Keratinocyte (primary cell): Measurements from ENCODE around the gene PDRG1. TPM values are rescaled to one million over a fixed set of nuclear protein-coding genes. Genes with fewer than 3 reads are reported as not detected.

Experiments used
- DNase-seq: peaks from one replicate; pipeline ENCODE4 v3.0.0-alpha.2; 2011; ENCODE audit warnings: low read depth, missing footprints, low spot score
- FAIRE-seq: peaks from 2 replicates; lab custom pipeline; 2011; peaks lifted over from hg19 to GRCh38; lab: Jason Lieb, UNC
- H2AFZ ChIP-seq: 2 replicates; pipeline ENCODE4 v1.6.0; 2012; ENCODE audit warnings: low read length, control low read depth, inconsistent platforms; ENCODE audit not compliant: control insufficient read depth
- H3K27ac ChIP-seq: 2 replicates; pipeline ENCODE4 v1.5.1; 2011; ENCODE audit warnings: low read length; ENCODE audit not compliant: control insufficient read depth, insufficient read depth
- H3K27me3 ChIP-seq: 3 replicates; pipeline ENCODE4 v1.6.0; 2011; ENCODE audit warnings: low read length; ENCODE audit not compliant: control insufficient read depth, insufficient read depth; ENCODE audit errors: extremely low read depth
- H3K36me3 ChIP-seq, 2 experiments: 2 replicates in 1 of 2; 3 replicates in 1 of 2; pipeline ENCODE4 v1.5.1; 2011; ENCODE audit warnings: low read length in 2 of 2, mild to moderate bottlenecking in 1 of 2; ENCODE audit not compliant: control insufficient read depth in 2 of 2, insufficient read depth in 2 of 2; ENCODE audit errors: extremely low read depth in 1 of 2
- H3K4me1 ChIP-seq: 3 replicates; pipeline ENCODE4 v1.5.1; 2011; ENCODE audit warnings: low read length; ENCODE audit not compliant: control insufficient read depth, insufficient read depth; ENCODE audit errors: extremely low read depth
- H3K4me2 ChIP-seq: 3 replicates; pipeline ENCODE4 v1.6.0; 2011; ENCODE audit warnings: low read depth, low read length; ENCODE audit not compliant: control insufficient read depth, insufficient read depth; ENCODE audit errors: extremely low read depth
- H3K4me3 ChIP-seq, 3 experiments: fragments of 200-600 bp in 1 of 3; sonication (generic) in 1 of 3; 2 replicates in 2 of 3; 3 replicates in 1 of 3; pipeline ENCODE4 v1.5.1; 2011 to 2016; ENCODE audit warnings: low read length in 3 of 3, mild to moderate bottlenecking in 3 of 3, control low read depth in 2 of 3, inconsistent platforms in 1 of 3, low read depth in 1 of 3, mixed read lengths in 1 of 3, mixed run types in 1 of 3, moderate library complexity in 1 of 3; ENCODE audit not compliant: control insufficient read depth in 2 of 3, insufficient read depth in 2 of 3; ENCODE audit errors: extremely low read depth in 1 of 3
- H3K79me2 ChIP-seq: 2 replicates; pipeline ENCODE4 v1.6.0; 2012; ENCODE audit warnings: low read length; ENCODE audit not compliant: control insufficient read depth, insufficient read depth
- H3K9ac ChIP-seq: 3 replicates; pipeline ENCODE4 v1.6.0; 2011; ENCODE audit warnings: low read length; ENCODE audit not compliant: control insufficient read depth, insufficient read depth; ENCODE audit errors: extremely low read depth
- H3K9me1 ChIP-seq: 3 replicates; pipeline ENCODE4 v1.6.0; 2011; ENCODE audit warnings: low read length; ENCODE audit not compliant: control insufficient read depth, insufficient read depth; ENCODE audit errors: extremely low read depth
- H3K9me3 ChIP-seq: 2 replicates; pipeline ENCODE4 v1.5.1; 2012; ENCODE audit warnings: low read depth, low read length; ENCODE audit not compliant: control insufficient read depth
- H4K20me1 ChIP-seq: 3 replicates; pipeline ENCODE4 v1.6.0; 2011; ENCODE audit warnings: low read length; ENCODE audit not compliant: control insufficient read depth, insufficient read depth; ENCODE audit errors: extremely low read depth
- EZH2 ChIP-seq: IDR thresholded peaks from one replicate; pipeline ENCODE4 v1.6.1; 2012; ENCODE audit warnings: inconsistent platforms, mild to moderate bottlenecking, low read length, moderate library complexity
- dilution Hi-C: fragments of 300-500 bp; cut with MboI; formaldehyde crosslinking; loops from one replicate; pipeline ENCODE4 v1.7.0; 2020; ENCODE audit warnings: low sequenced_read_pairs; ENCODE audit not compliant: extremely low pct_ligation_motif_present
- polyA plus RNA-seq, 5 experiments: library from polyadenylated mRNA; depleted of rRNA in 3 of 5; stranded (reverse) in 3 of 5; stranded (forward) in 1 of 5; unstranded in 1 of 5; fragments of >200 nt; gene quantifications; 1 replicate in 1 of 5; 2 replicates in 3 of 5; 3 replicates in 1 of 5; pipeline versions ENCODE4 v1.2.1 to v1.2.3, GENCODE V29; 2011 to 2012; ENCODE audit warnings: missing spikeins in 2 of 5, low read depth in 1 of 5, low replicate concordance in 1 of 5
- TF ChIP-seq, protein P1 (sequence below), 3 experiments: IDR thresholded peaks in 1 of 3; conservative IDR thresholded peaks in 1 of 3; optimal IDR thresholded peaks in 1 of 3; 2 replicates in 2 of 3; 3 replicates in 1 of 3; pipeline versions ENCODE3 to v1.5.1; 2011; ENCODE audit warnings: low read length in 3 of 3, mild to moderate bottlenecking in 3 of 3, moderate library complexity in 2 of 3, control low read depth in 1 of 3, inconsistent platforms in 1 of 3; ENCODE audit not compliant: insufficient read depth in 2 of 3; ENCODE audit errors: extremely low read depth in 1 of 3

PDRG1 gene
- polyA plus RNA-seq, 1 donor (not counting 4 experiments of a cell fraction or from before 2014, with no cell fraction given): 15.3 TPM

DNA sequence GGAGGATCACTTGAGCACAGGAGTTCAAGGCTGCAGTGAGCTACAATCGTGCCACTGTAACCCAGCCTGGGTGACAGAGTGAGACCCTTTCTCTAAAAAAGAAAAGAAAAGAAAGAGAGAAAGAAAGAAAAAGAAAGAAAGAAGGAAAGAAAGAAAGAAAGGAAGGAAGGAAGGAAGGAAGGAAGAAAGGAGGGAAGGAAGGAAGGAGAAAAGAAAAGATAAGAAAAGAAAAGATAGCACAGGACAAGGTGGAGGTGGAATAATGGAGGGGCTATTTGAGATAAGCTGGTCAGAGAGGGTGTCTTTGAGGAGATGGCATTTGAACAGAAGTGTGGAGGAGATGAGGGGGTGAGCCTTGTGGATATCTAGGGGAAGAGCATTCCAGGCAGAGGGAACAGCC is 2.7 kb upstream of the PDRG1 start:
- dilution Hi-C loops: no loop called here
- Histone ChIP-seq H3K9ac (no peak overlapping the region), H3K27ac (no peak overlapping the region), H3K27me3 (peaks cover 9% of the 10 kb centered on the region), H3K4me1 (peaks cover 9% of the 10 kb centered on the region), H3K4me2 (no peak overlapping the region), H2AFZ (no peak overlapping the region), H3K9me3 (no peaks in the 10 kb centered on the region), H4K20me1 (no peaks in the 10 kb centered on the region), H3K9me1 (no peaks in the 10 kb centered on the region), H3K4me3 (no peak overlapping the region), H3K36me3 (peaks cover 0 to 3% of the 10 kb centered on the region in 2 experiments), H3K79me2 (peaks cover 23% of the 10 kb centered on the region)
- FAIRE-seq: no peak
- TF ChIP-seq EZH2: no peak
- TF ChIP-seq, protein P1, sequence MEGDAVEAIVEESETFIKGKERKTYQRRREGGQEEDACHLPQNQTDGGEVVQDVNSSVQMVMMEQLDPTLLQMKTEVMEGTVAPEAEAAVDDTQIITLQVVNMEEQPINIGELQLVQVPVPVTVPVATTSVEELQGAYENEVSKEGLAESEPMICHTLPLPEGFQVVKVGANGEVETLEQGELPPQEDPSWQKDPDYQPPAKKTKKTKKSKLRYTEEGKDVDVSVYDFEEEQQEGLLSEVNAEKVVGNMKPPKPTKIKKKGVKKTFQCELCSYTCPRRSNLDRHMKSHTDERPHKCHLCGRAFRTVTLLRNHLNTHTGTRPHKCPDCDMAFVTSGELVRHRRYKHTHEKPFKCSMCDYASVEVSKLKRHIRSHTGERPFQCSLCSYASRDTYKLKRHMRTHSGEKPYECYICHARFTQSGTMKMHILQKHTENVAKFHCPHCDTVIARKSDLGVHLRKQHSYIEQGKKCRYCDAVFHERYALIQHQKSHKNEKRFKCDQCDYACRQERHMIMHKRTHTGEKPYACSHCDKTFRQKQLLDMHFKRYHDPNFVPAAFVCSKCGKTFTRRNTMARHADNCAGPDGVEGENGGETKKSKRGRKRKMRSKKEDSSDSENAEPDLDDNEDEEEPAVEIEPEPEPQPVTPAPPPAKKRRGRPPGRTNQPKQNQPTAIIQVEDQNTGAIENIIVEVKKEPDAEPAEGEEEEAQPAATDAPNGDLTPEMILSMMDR (optimal IDR thresholded peaks at IDR 0.05 in 1 of 3, IDR thresholded peaks at IDR 0.05 in 1 of 3, conservative IDR thresholded peaks at IDR 0.05 in 1 of 3; ENCODE audit: extremely low read depth in 1 of 3, insufficient read depth in 2 of 3, low read length in 3 of 3): no peak
- DNase-seq: no peak

DNA sequence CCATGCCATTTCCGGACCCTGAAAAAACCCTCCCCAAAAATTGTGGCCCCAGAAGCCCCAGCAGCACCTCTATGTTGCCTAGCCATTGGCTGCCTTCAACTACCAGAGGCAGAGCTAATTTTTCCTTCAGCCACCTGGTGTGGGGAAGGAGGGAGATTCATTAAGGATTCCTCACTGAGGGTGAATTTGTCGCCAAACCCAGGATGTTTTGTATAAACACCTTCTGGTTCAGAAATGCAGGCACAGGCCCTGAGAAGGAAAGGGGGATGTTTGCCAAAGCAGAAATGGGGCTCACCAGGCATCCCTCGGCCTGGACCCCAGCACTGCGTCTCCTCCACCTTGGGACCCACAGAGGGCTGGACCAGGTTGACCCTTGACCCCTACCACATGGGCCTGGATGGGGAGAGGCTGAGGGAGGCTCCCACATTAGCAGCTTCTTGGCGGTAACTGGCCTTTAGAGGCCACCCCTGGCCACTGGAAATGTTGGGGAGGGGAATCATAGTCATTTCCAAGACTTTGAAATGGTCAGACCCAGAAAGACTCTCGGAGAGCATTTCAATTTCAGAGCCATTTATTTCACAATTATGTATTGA is 1.8 kb upstream of the PDRG1 start:
- H4K20me1 ChIP-seq: no peaks in the 10 kb centered on the region
- H3K4me3 ChIP-seq: no peak overlapping the region
- no peak overlapping the region for H3K4me2 ChIP-seq
- H3K9ac ChIP-seq: no peak overlapping the region
- peaks cover 9% of the 10 kb centered on the region for H3K4me1 ChIP-seq
- DNase-seq: no peak
- H3K9me3 ChIP-seq: no peaks in the 10 kb centered on the region
- H3K9me1 ChIP-seq: no peaks in the 10 kb centered on the region
- no peak for FAIRE-seq
- H3K79me2 ChIP-seq: peaks cover 24% of the 10 kb centered on the region
- peaks cover 9% of the 10 kb centered on the region for H3K27me3 ChIP-seq
- no peak overlapping the region for H2AFZ ChIP-seq
- TF ChIP-seq EZH2: no peak
- TF ChIP-seq, protein P1 (optimal IDR thresholded peaks at IDR 0.05 in 1 of 3, IDR thresholded peaks at IDR 0.05 in 1 of 3, conservative IDR thresholded peaks at IDR 0.05 in 1 of 3; ENCODE audit: extremely low read depth in 1 of 3, insufficient read depth in 2 of 3, low read length in 3 of 3): no peak
- H3K36me3 ChIP-seq: peaks cover 0 to 5% of the 10 kb centered on the region in 2 experiments
- no peak overlapping the region for H3K27ac ChIP-seq
- dilution Hi-C loops: no loop called here
